ENCODE results near the gene RPN1.

Gene RPN1

GRCh38 chr3:128576290-128576689 lies 74.3 kb downstream of the RPN1 start:
- DNase-seq = no peak

- DNase-seq = no peak
These were observed 74.8 kb downstream of the RPN1 start for GRCh38 chr3:128575777-128576176.

- DNase-seq = no peak
These were observed 76.9 kb downstream of the RPN1 start for GRCh38 chr3:128573707-128574162.

GRCh38 chr3:128573160-128573559 lies 77.5 kb downstream of the RPN1 start:
- no peak for DNase-seq

GRCh38 chr3:128572644-128573105 lies 77.9 kb downstream of the RPN1 start:
- DNase-seq = no peak

- no peak for DNase-seq
These were observed 78.6 kb downstream of the RPN1 start for GRCh38 chr3:128572013-128572412.
